GM23338 (cell line): Measurements from ENCODE around the gene JUNB. TPM values are rescaled to one million over a fixed set of nuclear protein-coding genes. Genes with fewer than 3 reads are reported as not detected.

ENCODE experiments used
- ATAC-seq: fragments of 200-7000 bp; cut with Tn5 transposase; 3 replicates; pipeline ENCODE4 v1.9.1; 2020
- DNase-seq: peaks from one replicate; pipeline ENCODE4 v3.0.0-alpha.2; 2015; ENCODE audit warnings: low spot score
- H2AFZ ChIP-seq: fragments of 200-600 bp; sonication (generic); 2 replicates; pipeline ENCODE4 v1.8.0; 2016; ENCODE audit warnings: antibody characterized with exemption, mild to moderate bottlenecking, moderate library complexity
- H3F3A ChIP-seq: fragments of 200-600 bp; sonication (generic); replicated peaks from 2 replicates; pipeline ENCODE4 v1.8.0; 2017; ENCODE audit warnings: antibody characterized with exemption, mixed run types, low read depth
- H3K27ac ChIP-seq: fragments of 200-600 bp; sonication (generic); 2 replicates; pipeline ENCODE4 v1.6.1; 2016; ENCODE audit warnings: low read depth
- H3K27me3 ChIP-seq: fragments of 200-600 bp; sonication (generic); 2 replicates; pipeline ENCODE4 v1.8.0; 2016; ENCODE audit warnings: mild to moderate bottlenecking, mixed run types, moderate library complexity; ENCODE audit not compliant: insufficient read depth
- H3K36me3 ChIP-seq: fragments of 200-600 bp; sonication (generic); 2 replicates; pipeline ENCODE4 v1.8.0; 2016; ENCODE audit warnings: mild to moderate bottlenecking; ENCODE audit not compliant: insufficient read depth
- H3K4me1 ChIP-seq: fragments of 200-600 bp; sonication (generic); 2 replicates; pipeline ENCODE4 v1.8.0; 2016; ENCODE audit warnings: mild to moderate bottlenecking, moderate library complexity; ENCODE audit not compliant: insufficient read depth
- H3K4me2 ChIP-seq: fragments of 200-600 bp; sonication (generic); 2 replicates; pipeline ENCODE4 v1.7.1; 2017; ENCODE audit warnings: mixed run types
- H3K4me3 ChIP-seq: fragments of 200-600 bp; sonication (generic); 2 replicates; pipeline ENCODE4 v1.6.1; 2016; ENCODE audit warnings: mixed run types
- H3K79me2 ChIP-seq: fragments of 200-600 bp; sonication (generic); replicated peaks from 2 replicates; pipeline ENCODE4 v1.8.0; 2017; ENCODE audit warnings: mild to moderate bottlenecking; ENCODE audit not compliant: insufficient read depth
- H3K9me2 ChIP-seq: fragments of 200-600 bp; sonication (generic); 2 replicates; pipeline ENCODE4 v1.8.0; 2017; ENCODE audit not compliant: insufficient read depth
- H4K20me1 ChIP-seq: fragments of 200-600 bp; sonication (generic); replicated peaks from 2 replicates; pipeline ENCODE4 v1.8.0; 2017; ENCODE audit warnings: mild to moderate bottlenecking; ENCODE audit not compliant: insufficient read depth
- H3K27ac Mint-ChIP-seq: 2 replicates; pipeline ENCODE4 v1.8.0; 2020; ENCODE audit warnings: inconsistent platforms, mild to moderate bottlenecking, moderate library complexity, mixed read lengths
- H3K27me3 Mint-ChIP-seq: 3 replicates; pipeline ENCODE4 v1.8.0; 2022; ENCODE audit warnings: low read depth, mild to moderate bottlenecking, moderate library complexity, mixed read lengths, inconsistent platforms; ENCODE audit not compliant: insufficient read depth, poor library complexity
- H3K36me3 Mint-ChIP-seq: 3 replicates; pipeline ENCODE4 v1.8.0; 2021; ENCODE audit warnings: low read depth, mild to moderate bottlenecking, inconsistent platforms, moderate library complexity, mixed read lengths
- H3K4me1 Mint-ChIP-seq: 3 replicates; pipeline ENCODE4 v1.8.0; 2020; ENCODE audit warnings: mild to moderate bottlenecking, inconsistent platforms, mixed read lengths
- H3K4me3 Mint-ChIP-seq: 3 replicates; pipeline ENCODE4 v1.8.0; 2021; ENCODE audit warnings: moderate library complexity, mild to moderate bottlenecking, inconsistent platforms, mixed read lengths
- H3K9me3 Mint-ChIP-seq: 3 replicates; pipeline ENCODE4 v1.8.0; 2020; ENCODE audit warnings: moderate library complexity, mild to moderate bottlenecking, inconsistent platforms, mixed read lengths
- CREB1 ChIP-seq: fragments of 250-450 bp; sonication (Bioruptor Pico); IDR thresholded peaks from 2 replicates; pipeline ENCODE4 v1.5.0; 2020; ENCODE audit warnings: low read depth, mild to moderate bottlenecking, moderate library complexity
- EZH2 ChIP-seq: fragments of 200-600 bp; sonication (generic); IDR thresholded peaks from one replicate; pipeline ENCODE4 v1.8.0; 2017; ENCODE audit warnings: antibody characterized with exemption, mild to moderate bottlenecking, low read depth; ENCODE audit not compliant: unreplicated experiment
- POLR2AphosphoS5 ChIP-seq: IDR thresholded peaks from 2 replicates; pipeline ENCODE4 v1.6.1; 2016; ENCODE audit warnings: antibody characterized with exemption, low read depth
- ZNF114 ChIP-seq: fragments of 250-450 bp; sonication (Bioruptor Pico); IDR thresholded peaks from 2 replicates; pipeline ENCODE4 v1.5.0; 2020; ENCODE audit warnings: mild to moderate bottlenecking, moderate library complexity
- polyA plus RNA-seq: library from polyadenylated mRNA; unstranded; fragments of >200 nt; fragmentation: Nextera tagmentation; extraction: Ambion mirVana; gene quantifications from 2 replicates; pipeline ENCODE4 v1.2.1, GENCODE V29; 2016
- total RNA-seq: library from RNA; depleted of rRNA; stranded (reverse); fragments of >200 nt; shearing (Covaris generic); gene quantifications from 2 replicates; pipeline ENCODE4 v1.2.3, GENCODE V29; 2014
- TF ChIP-seq, protein P1 (sequence below): fragments of 250-450 bp; sonication (Bioruptor Pico); IDR thresholded peaks from 2 replicates; pipeline ENCODE4 v1.5.0; 2020; ENCODE audit warnings: mild to moderate bottlenecking, moderate library complexity
- TF ChIP-seq, protein P2 (sequence below): IDR thresholded peaks from 2 replicates; pipeline ENCODE4 v1.6.1; 2016; ENCODE audit warnings: antibody characterized with exemption
- TF ChIP-seq, protein P3 (sequence below): IDR thresholded peaks from one replicate; pipeline ENCODE4 v1.6.1; 2018; ENCODE audit warnings: antibody characterized with exemption; ENCODE audit not compliant: unreplicated experiment

The JUNB gene
- total and polyA plus RNA-seq, 2 experiments from 2014 or later: 7.7 to 20.2 TPM

DNA sequence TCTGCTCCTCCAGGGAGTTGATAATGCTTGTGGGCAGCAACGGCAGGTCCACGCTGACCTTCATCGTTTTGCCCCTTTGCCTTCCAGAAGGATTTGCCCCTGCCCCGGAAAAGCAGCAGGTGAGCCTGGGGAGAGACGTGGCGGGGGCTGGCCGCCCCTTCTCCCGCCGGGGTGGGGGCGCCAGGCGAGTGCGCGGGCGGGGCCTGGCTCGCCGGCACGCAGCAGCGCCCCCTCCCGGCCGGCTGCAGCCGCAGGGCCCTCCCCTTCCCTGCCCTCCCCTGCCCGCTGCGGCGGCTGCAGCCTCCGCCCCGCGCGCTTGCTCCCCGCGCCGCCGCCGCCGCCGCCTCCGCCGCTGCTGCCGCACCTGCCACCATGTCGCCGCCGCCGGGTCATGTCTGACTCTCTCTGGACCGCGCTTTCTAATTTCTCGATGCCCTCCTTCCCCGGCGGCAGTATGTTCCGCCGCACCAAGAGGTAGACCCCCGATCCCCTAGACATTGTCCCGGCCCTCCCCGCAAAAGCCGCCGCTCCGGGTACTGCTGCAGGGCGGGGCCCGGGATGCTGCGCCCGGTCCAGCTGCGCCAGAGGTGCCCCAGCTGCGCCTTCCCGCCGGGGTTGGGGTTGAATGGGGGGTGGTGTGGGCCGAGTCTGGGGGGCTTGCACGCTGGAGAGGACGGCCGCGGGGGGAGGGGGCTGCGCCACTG is 47.0 kb downstream of the JUNB start, which contains the start of gene MAST1 (continued):
- TF ChIP-seq, protein P1, sequence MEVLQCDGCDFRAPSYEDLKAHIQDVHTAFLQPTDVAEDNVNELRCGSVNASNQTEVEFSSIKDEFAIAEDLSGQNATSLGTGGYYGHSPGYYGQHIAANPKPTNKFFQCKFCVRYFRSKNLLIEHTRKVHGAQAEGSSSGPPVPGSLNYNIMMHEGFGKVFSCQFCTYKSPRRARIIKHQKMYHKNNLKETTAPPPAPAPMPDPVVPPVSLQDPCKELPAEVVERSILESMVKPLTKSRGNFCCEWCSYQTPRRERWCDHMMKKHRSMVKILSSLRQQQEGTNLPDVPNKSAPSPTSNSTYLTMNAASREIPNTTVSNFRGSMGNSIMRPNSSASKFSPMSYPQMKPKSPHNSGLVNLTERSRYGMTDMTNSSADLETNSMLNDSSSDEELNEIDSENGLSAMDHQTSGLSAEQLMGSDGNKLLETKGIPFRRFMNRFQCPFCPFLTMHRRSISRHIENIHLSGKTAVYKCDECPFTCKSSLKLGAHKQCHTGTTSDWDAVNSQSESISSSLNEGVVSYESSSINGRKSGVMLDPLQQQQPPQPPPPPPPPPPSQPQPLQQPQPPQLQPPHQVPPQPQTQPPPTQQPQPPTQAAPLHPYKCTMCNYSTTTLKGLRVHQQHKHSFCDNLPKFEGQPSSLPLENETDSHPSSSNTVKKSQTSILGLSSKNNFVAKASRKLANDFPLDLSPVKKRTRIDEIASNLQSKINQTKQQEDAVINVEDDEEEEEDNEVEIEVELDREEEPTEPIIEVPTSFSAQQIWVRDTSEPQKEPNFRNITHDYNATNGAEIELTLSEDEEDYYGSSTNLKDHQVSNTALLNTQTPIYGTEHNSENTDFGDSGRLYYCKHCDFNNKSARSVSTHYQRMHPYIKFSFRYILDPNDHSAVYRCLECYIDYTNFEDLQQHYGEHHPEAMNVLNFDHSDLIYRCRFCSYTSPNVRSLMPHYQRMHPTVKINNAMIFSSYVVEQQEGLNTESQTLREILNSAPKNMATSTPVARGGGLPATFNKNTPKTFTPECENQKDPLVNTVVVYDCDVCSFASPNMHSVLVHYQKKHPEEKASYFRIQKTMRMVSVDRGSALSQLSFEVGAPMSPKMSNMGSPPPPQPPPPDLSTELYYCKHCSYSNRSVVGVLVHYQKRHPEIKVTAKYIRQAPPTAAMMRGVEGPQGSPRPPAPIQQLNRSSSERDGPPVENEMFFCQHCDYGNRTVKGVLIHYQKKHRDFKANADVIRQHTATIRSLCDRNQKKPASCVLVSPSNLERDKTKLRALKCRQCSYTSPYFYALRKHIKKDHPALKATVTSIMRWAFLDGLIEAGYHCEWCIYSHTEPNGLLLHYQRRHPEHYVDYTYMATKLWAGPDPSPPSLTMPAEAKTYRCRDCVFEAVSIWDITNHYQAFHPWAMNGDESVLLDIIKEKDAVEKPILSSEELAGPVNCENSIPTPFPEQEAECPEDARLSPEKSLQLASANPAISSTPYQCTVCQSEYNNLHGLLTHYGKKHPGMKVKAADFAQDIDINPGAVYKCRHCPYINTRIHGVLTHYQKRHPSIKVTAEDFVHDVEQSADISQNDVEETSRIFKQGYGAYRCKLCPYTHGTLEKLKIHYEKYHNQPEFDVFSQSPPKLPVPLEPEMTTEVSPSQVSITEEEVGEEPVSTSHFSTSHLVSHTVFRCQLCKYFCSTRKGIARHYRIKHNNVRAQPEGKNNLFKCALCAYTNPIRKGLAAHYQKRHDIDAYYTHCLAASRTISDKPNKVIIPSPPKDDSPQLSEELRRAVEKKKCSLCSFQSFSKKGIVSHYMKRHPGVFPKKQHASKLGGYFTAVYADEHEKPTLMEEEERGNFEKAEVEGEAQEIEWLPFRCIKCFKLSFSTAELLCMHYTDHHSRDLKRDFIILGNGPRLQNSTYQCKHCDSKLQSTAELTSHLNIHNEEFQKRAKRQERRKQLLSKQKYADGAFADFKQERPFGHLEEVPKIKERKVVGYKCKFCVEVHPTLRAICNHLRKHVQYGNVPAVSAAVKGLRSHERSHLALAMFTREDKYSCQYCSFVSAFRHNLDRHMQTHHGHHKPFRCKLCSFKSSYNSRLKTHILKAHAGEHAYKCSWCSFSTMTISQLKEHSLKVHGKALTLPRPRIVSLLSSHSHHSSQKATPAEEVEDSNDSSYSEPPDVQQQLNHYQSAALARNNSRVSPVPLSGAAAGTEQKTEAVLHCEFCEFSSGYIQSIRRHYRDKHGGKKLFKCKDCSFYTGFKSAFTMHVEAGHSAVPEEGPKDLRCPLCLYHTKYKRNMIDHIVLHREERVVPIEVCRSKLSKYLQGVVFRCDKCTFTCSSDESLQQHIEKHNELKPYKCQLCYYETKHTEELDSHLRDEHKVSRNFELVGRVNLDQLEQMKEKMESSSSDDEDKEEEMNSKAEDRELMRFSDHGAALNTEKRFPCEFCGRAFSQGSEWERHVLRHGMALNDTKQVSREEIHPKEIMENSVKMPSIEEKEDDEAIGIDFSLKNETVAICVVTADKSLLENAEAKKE (CRISPR knock-in tag): no peak
- TF ChIP-seq ZNF114 (CRISPR knock-in tag) (no peak), CREB1 (0 out of 2 replicates have a peak, but pooled peaks have one; percentile 11)
- TF ChIP-seq, protein P2, sequence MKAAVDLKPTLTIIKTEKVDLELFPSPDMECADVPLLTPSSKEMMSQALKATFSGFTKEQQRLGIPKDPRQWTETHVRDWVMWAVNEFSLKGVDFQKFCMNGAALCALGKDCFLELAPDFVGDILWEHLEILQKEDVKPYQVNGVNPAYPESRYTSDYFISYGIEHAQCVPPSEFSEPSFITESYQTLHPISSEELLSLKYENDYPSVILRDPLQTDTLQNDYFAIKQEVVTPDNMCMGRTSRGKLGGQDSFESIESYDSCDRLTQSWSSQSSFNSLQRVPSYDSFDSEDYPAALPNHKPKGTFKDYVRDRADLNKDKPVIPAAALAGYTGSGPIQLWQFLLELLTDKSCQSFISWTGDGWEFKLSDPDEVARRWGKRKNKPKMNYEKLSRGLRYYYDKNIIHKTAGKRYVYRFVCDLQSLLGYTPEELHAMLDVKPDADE: no peak

DNA sequence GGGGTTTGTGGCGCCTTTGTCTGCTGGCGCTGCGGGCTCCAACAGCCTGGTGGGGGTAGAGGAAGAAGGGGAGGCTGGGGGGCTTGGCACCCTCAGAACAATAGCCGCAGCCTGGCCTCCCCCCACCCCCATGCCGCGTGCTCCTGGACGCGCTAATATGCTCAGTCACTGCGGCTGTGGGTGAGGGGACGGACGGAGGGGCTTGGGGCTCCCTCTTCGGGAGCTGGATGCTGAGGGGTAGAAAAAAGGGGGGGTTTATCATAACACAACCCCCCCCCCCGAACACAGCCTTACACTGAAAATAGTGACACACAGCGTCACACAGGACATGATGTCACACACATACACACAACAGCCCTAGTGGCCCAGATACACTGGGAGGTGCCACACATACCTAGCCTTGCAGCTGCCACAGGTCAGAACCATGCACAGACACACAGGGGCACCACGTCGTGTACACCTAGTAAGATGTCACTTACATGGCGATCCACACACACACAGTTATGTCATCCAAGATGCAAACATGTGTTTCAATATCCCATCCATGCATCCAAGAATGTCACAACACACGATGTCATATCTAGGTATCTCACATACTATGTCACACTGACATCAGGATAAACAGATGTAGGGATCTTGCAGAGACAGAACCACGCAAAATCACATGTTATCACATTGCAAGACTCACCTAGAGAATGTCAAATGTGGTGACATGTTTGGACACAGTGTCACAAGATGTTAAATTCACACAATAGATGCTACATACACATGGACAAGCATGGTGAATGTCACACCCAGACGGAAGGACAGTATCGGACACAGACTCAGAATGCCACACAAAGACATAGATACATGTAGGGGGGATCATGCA is 47.8 kb downstream of the JUNB start:
- Mint-ChIP-seq H3K36me3 (peaks cover 9% of the 10 kb centered on the region; the same call in 1 of the 3 replicates), H3K4me3 (peak overlapping the region; percentile 79), H3K27me3 (peaks cover 31% of the 10 kb centered on the region), H3K9me3 (no peaks in the 10 kb centered on the region; the same call in 2 of the 3 replicates), H3K27ac (no peak overlapping the region), H3K4me1 (peaks cover 42% of the 10 kb centered on the region)
- no peak for ATAC-seq
- Histone ChIP-seq H3K27me3 (peaks cover 14% of the 10 kb centered on the region), H3K79me2 (peaks cover 8% of the 10 kb centered on the region), H3K9me2 (no peaks in the 10 kb centered on the region), H3K4me1 (peaks cover 33% of the 10 kb centered on the region), H3F3A (peaks cover 49% of the 10 kb centered on the region), H4K20me1 (peaks cover 7% of the 10 kb centered on the region), H3K36me3 (no peaks in the 10 kb centered on the region), H3K4me2 (peak overlapping the region; percentile 94), H3K4me3 (peak overlapping the region; percentile 92), H3K27ac (no peak overlapping the region), H2AFZ (no peak overlapping the region)
- DNase-seq: no peak
- TF ChIP-seq POLR2AphosphoS5 (no peak), EZH2 (no peak)
- TF ChIP-seq, protein P3, sequence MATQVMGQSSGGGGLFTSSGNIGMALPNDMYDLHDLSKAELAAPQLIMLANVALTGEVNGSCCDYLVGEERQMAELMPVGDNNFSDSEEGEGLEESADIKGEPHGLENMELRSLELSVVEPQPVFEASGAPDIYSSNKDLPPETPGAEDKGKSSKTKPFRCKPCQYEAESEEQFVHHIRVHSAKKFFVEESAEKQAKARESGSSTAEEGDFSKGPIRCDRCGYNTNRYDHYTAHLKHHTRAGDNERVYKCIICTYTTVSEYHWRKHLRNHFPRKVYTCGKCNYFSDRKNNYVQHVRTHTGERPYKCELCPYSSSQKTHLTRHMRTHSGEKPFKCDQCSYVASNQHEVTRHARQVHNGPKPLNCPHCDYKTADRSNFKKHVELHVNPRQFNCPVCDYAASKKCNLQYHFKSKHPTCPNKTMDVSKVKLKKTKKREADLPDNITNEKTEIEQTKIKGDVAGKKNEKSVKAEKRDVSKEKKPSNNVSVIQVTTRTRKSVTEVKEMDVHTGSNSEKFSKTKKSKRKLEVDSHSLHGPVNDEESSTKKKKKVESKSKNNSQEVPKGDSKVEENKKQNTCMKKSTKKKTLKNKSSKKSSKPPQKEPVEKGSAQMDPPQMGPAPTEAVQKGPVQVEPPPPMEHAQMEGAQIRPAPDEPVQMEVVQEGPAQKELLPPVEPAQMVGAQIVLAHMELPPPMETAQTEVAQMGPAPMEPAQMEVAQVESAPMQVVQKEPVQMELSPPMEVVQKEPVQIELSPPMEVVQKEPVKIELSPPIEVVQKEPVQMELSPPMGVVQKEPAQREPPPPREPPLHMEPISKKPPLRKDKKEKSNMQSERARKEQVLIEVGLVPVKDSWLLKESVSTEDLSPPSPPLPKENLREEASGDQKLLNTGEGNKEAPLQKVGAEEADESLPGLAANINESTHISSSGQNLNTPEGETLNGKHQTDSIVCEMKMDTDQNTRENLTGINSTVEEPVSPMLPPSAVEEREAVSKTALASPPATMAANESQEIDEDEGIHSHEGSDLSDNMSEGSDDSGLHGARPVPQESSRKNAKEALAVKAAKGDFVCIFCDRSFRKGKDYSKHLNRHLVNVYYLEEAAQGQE: no peak
